Ishikawa (cell line): ENCODE data around the gene HLCS.

Source experiments
- EP300 ChIP-seq: IDR thresholded peaks from 2 replicates; pipeline ENCODE4 v1.6.1; 2012; ENCODE audit warnings: borderline replicate concordance
- TF ChIP-seq, protein P1 (sequence below): IDR thresholded peaks from 2 replicates; pipeline ENCODE4 v1.6.1; 2012; ENCODE audit warnings: low read depth, mild to moderate bottlenecking
- TF ChIP-seq, protein P2 (sequence below): IDR thresholded peaks from 2 replicates; pipeline ENCODE4 v1.6.1; 2012

DNA sequence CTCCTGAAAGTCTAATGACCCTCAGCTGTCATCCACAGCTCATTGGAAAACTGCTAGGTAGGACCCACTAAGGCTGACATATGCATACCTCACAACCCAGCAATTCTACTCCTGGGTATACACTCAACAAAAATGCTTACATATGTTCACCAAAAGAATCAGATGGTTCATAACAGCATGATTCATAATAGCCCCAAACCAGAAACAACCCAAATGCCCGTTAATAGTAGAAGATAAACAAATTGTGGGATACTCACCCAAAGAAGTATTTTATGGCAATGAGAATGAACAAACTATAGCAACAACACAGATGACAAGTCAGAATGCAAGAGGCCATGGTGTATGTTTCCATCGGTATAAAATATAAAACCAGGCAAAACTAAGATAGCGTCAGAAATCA is 124.6 kb downstream of the HLCS start:
- TF ChIP-seq, protein P1, sequence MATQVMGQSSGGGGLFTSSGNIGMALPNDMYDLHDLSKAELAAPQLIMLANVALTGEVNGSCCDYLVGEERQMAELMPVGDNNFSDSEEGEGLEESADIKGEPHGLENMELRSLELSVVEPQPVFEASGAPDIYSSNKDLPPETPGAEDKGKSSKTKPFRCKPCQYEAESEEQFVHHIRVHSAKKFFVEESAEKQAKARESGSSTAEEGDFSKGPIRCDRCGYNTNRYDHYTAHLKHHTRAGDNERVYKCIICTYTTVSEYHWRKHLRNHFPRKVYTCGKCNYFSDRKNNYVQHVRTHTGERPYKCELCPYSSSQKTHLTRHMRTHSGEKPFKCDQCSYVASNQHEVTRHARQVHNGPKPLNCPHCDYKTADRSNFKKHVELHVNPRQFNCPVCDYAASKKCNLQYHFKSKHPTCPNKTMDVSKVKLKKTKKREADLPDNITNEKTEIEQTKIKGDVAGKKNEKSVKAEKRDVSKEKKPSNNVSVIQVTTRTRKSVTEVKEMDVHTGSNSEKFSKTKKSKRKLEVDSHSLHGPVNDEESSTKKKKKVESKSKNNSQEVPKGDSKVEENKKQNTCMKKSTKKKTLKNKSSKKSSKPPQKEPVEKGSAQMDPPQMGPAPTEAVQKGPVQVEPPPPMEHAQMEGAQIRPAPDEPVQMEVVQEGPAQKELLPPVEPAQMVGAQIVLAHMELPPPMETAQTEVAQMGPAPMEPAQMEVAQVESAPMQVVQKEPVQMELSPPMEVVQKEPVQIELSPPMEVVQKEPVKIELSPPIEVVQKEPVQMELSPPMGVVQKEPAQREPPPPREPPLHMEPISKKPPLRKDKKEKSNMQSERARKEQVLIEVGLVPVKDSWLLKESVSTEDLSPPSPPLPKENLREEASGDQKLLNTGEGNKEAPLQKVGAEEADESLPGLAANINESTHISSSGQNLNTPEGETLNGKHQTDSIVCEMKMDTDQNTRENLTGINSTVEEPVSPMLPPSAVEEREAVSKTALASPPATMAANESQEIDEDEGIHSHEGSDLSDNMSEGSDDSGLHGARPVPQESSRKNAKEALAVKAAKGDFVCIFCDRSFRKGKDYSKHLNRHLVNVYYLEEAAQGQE: no peak
- TF ChIP-seq, protein P2, sequence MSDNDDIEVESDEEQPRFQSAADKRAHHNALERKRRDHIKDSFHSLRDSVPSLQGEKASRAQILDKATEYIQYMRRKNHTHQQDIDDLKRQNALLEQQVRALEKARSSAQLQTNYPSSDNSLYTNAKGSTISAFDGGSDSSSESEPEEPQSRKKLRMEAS: no peak
- no peak for TF ChIP-seq EP300
